Osteocyte (in vitro differentiated cells): Measurements from ENCODE around the gene CCND1. TPM values are rescaled to one million over a fixed set of nuclear protein-coding genes. Genes with fewer than 3 reads are reported as not detected.

Source experiments
- DNase-seq: peaks from one replicate; pipeline ENCODE4 v3.0.0; 2021; ENCODE audit warnings: mixed read lengths; ENCODE audit not compliant: unreplicated experiment; ENCODE audit errors: extremely low spot score
- H3K27ac Mint-ChIP-seq: one replicate; pipeline ENCODE4 v1.8.0; 2021; ENCODE audit warnings: mild to moderate bottlenecking, mixed read lengths; ENCODE audit not compliant: unreplicated experiment
- H3K27me3 Mint-ChIP-seq: one replicate; pipeline ENCODE4 v1.8.0; 2021; ENCODE audit warnings: mixed read lengths; ENCODE audit not compliant: unreplicated experiment
- H3K36me3 Mint-ChIP-seq: one replicate; pipeline ENCODE4 v1.8.0; 2021; ENCODE audit warnings: mixed read lengths; ENCODE audit not compliant: unreplicated experiment
- H3K4me1 Mint-ChIP-seq: one replicate; pipeline ENCODE4 v1.8.0; 2021; ENCODE audit warnings: mixed read lengths; ENCODE audit not compliant: unreplicated experiment
- H3K4me3 Mint-ChIP-seq: one replicate; pipeline ENCODE4 v1.8.0; 2021; ENCODE audit warnings: mild to moderate bottlenecking, moderate library complexity, mixed read lengths; ENCODE audit not compliant: unreplicated experiment
- H3K9me3 Mint-ChIP-seq: one replicate; pipeline ENCODE4 v1.8.0; 2021; ENCODE audit warnings: mixed read lengths; ENCODE audit not compliant: unreplicated experiment
- CTCF ChIP-seq: fragments of 200-600 bp; sonication (generic); IDR thresholded peaks from 2 replicates; pipeline ENCODE4 v1.5.0; 2021; ENCODE audit warnings: antibody characterized with exemption, mild to moderate bottlenecking, moderate library complexity
- total RNA-seq: library from RNA; stranded (reverse); gene quantifications from 2 replicates; pipeline ENCODE4 v1.2.1, GENCODE V29; 2021

The CCND1 gene
- total RNA-seq, 1 donor from 2014 or later, result 180 TPM

GRCh38 chr11:69662021-69662698, 21.2 kb downstream of the CCND1 start:
- no peak for DNase-seq
- peak; percentile 7 for TF ChIP-seq CTCF
- H3K9me3 Mint-ChIP-seq, result no peaks in the 10 kb centered on the region
- no peak overlapping the region for H3K4me3 Mint-ChIP-seq
- no peaks in the 10 kb centered on the region for H3K4me1 Mint-ChIP-seq
- H3K27me3 Mint-ChIP-seq, result no peaks in the 10 kb centered on the region
- H3K36me3 Mint-ChIP-seq, result peaks cover 8% of the 10 kb centered on the region
- H3K27ac Mint-ChIP-seq, result no peak overlapping the region

- Mint-ChIP-seq H3K4me1 (no peaks in the 10 kb centered on the region), H3K27ac (no peak overlapping the region), H3K4me3 (no peak overlapping the region), H3K27me3 (no peaks in the 10 kb centered on the region), H3K36me3 (peaks cover 14% of the 10 kb centered on the region), H3K9me3 (no peaks in the 10 kb centered on the region)
- TF ChIP-seq CTCF, result no peak
- DNase-seq, result no peak
Measured at GRCh38 chr11:69662806-69663205, 21.9 kb downstream of the CCND1 start.

- H3K4me1 Mint-ChIP-seq, result no peaks in the 10 kb centered on the region
- TF ChIP-seq CTCF, result no peak
- H3K4me3 Mint-ChIP-seq, result no peak overlapping the region
- peaks cover 16% of the 10 kb centered on the region for H3K36me3 Mint-ChIP-seq
- H3K27me3 Mint-ChIP-seq, result no peaks in the 10 kb centered on the region
- no peaks in the 10 kb centered on the region for H3K9me3 Mint-ChIP-seq
- no peak overlapping the region for H3K27ac Mint-ChIP-seq
- no peak for DNase-seq
Measured at GRCh38 chr11:69663326-69663725, 22.4 kb downstream of the CCND1 start.

- no peak for DNase-seq
- Mint-ChIP-seq H3K4me1 (no peaks in the 10 kb centered on the region), H3K36me3 (peaks cover 20% of the 10 kb centered on the region), H3K27me3 (no peaks in the 10 kb centered on the region), H3K4me3 (no peak overlapping the region), H3K27ac (no peak overlapping the region), H3K9me3 (no peaks in the 10 kb centered on the region)
- no peak for TF ChIP-seq CTCF
Measured at GRCh38 chr11:69664103-69664775, 23.3 kb downstream of the CCND1 start.

GRCh38 chr11:69664901-69665300, 23.9 kb downstream of the CCND1 start:
- H3K4me3 Mint-ChIP-seq, result no peak overlapping the region
- TF ChIP-seq CTCF, result no peak
- peaks cover 2% of the 10 kb centered on the region for H3K4me1 Mint-ChIP-seq
- H3K9me3 Mint-ChIP-seq, result no peaks in the 10 kb centered on the region
- no peaks in the 10 kb centered on the region for H3K27me3 Mint-ChIP-seq
- H3K27ac Mint-ChIP-seq, result no peak overlapping the region
- H3K36me3 Mint-ChIP-seq, result peaks cover 23% of the 10 kb centered on the region
- no peak for DNase-seq
